Right ventricle myocardium inferior (tissue), 1 donor: Measurements from ENCODE around the gene FOXD4L5. TPM values are rescaled to one million over a fixed set of nuclear protein-coding genes. Genes with fewer than 3 reads are reported as not detected.
"Not testable (repeated sequence)": the region's sequence is repeated elsewhere in the genome, so short reads cannot be mapped to it uniquely, and the experiment has no call there.

Experiments
- ATAC-seq: fragments of 200-7000 bp; cut with Tn5 transposase; one replicate; pipeline ENCODE4 v1.9.1; 2020; ENCODE audit warnings: mild to moderate bottlenecking, moderate library complexity
- DNase-seq: peaks from one replicate; pipeline ENCODE4 v3.0.0; 2021; ENCODE audit errors: missing footprints
- intact Hi-C: fragments of 100-400 bp; cut with DNase I; formaldehyde crosslinking; loops from one replicate; pipeline ENCODE4 v1.11.0; 2022
- long read RNA-seq: library from polyadenylated mRNA; unstranded; transcript quantifications from one replicate; pipeline ENCODE4 v2.0.0, GENCODE V29; 2021
- total RNA-seq: library from RNA; stranded (reverse); fragmentation: NEBNext Ultra II Directional; extraction: Animal tissue kit (Norgen Biotek cat#: 25700); gene quantifications from one replicate; pipeline ENCODE4 v1.2.1, GENCODE V29; 2021
- donor health status: DM: no; HTN: yes; CAD: no; lungs with severe emphysema.

FOXD4L5 gene
- total RNA-seq, result not detected
- long read RNA-seq, result 0 reads

DNA sequence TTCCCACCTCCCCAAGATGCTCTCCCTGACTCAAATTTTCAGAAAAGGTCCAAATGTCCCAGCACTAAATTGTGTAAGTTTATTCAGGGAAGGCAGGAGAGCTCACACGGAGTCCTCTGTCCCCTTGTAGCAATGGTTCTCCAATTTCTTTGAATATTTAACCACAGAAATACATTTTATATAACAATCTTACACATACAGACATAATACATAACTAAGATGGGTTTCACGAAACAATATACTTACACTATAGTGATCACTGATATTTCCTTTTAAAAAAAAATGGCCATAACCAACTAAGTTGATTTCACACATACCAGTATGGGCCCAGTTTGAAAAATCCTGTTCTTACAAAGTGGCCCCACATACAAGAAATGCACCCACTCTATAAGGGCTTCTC is at the start of gene FOXD4L5:
Gene FOXD4L5 (minus strand): TSS at position 101 of the 400 bp plus-strand sequence. CDS start 832 bp downstream, outside the sequence.
- ATAC-seq, DNase-seq, intact Hi-C loops: not testable (repeated sequence)

DNA sequence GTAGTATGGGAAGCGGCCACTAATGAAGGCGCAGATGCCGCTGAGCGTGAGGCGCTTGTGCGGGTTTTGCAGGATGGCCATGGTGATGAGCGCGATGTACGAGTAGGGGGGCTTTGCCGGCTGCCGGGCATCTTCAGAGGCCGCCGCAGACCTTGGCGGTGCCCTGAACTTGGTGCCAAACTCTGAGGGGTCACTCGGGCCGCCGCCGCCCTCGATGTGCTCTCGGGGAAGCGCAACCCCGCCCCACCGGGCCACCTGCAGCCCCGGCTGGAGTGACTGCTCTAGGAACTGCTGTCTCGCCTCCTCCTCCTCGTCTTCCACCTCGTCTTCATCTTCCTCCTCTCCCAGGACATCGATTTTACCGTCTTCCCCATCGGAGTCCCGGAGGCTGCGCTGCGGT is 1.1 kb downstream of the FOXD4L5 start:
- intact Hi-C loops, ATAC-seq, DNase-seq: not testable (repeated sequence)

DNA sequence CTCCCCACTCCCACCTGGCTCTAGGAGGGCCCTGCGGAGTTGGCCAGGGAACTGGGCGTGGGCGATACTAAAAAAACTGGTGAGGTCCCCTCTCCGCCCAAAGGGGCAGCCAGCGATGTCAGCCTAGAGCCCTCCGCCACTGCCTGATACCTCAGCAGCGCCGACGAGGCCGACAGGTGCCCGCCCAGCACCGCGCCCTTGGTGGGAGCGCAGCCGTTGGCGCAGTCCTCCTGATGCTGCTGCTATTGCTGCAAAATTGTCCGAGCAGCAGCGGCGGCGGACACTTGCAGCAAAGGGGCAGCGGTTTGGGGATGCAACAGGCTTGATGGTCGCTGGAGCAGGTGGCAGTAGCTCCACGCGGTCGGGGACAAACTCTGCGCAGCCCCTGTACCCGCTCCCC is 2.0 kb downstream of the FOXD4L5 start:
- intact Hi-C loops, DNase-seq, ATAC-seq: not testable (repeated sequence)
